K562 (cell line): Measurements from ENCODE around the gene CNNM4. TPM values are rescaled to one million over a fixed set of nuclear protein-coding genes. Genes with fewer than 3 reads are reported as not detected.

Experiments used
- ARNT ChIP-seq, 2 experiments: fragments of 450-650 bp; IDR thresholded peaks; 2 replicates each; pipeline ENCODE4 v1.6.1; 2016; ENCODE audit warnings: mild to moderate bottlenecking in 1 of 2
- ASH1L ChIP-seq: fragments of 450-650 bp; IDR thresholded peaks from 2 replicates; pipeline ENCODE4 v1.6.1; 2018; ENCODE audit warnings: borderline replicate concordance, mild to moderate bottlenecking, low read depth; ENCODE audit not compliant: partially characterized antibody
- BRF2 ChIP-seq: IDR thresholded peaks from 3 replicates; pipeline ENCODE4 v1.6.1; 2011; ENCODE audit warnings: borderline replicate concordance, mild to moderate bottlenecking; ENCODE audit not compliant: insufficient read length, insufficient read depth
- ETS1 ChIP-seq: conservative IDR thresholded peaks from 2 replicates; pipeline ENCODE4 v1.6.1; 2011; ENCODE audit warnings: low read depth, mild to moderate bottlenecking, low read length; ENCODE audit not compliant: control insufficient read depth
- KLF10 ChIP-seq: fragments of 250-450 bp; sonication (Bioruptor Pico); IDR thresholded peaks from 2 replicates; pipeline ENCODE4 v1.6.1; 2021; ENCODE audit warnings: matching md5 sums
- MNT ChIP-seq, 2 experiments: fragments of 450-650 bp; conservative IDR thresholded peaks; 2 replicates each; pipeline ENCODE4 v1.6.1; 2017; ENCODE audit warnings: mild to moderate bottlenecking in 2 of 2, moderate library complexity in 2 of 2
- NCOA1 ChIP-seq: fragments of 450-650 bp; IDR thresholded peaks from 2 replicates; pipeline ENCODE4 v1.6.1; 2016; ENCODE audit warnings: low read depth
- NR2C2 ChIP-seq, 2 experiments: fragments of 200-800 bp in 1 of 2; sonication (Bioruptor generic) in 1 of 2; sonication (generic) in 1 of 2; formaldehyde crosslinking in 1 of 2; IDR thresholded peaks; 2 replicates each; pipeline versions ENCODE4 v1.6.1 to v1.8.0; 2016 to 2022; ENCODE audit warnings: mild to moderate bottlenecking in 1 of 2, missing compliant biosample characterization in 1 of 2, missing genetic modification characterization in 1 of 2, missing genetic modification reagents in 1 of 2
- PHB2 ChIP-seq: fragments of 450-650 bp; IDR thresholded peaks from 2 replicates; pipeline ENCODE4 v1.6.1; 2017; ENCODE audit warnings: low read depth
- PKNOX1 ChIP-seq: fragments of 450-650 bp; IDR thresholded peaks from 2 replicates; pipeline ENCODE4 v1.6.1; 2016
- POLR2A ChIP-seq: fragments of 450-650 bp; conservative IDR thresholded peaks from 2 replicates; pipeline ENCODE4 v1.6.1; 2016
- RBM15 ChIP-seq: fragments of 200-400 bp; formaldehyde crosslinking; IDR thresholded peaks from 2 replicates; pipeline ENCODE4 v1.6.1; 2018; ENCODE audit warnings: mild to moderate bottlenecking, low read length, moderate library complexity; ENCODE audit not compliant: insufficient read depth
- RBM25 ChIP-seq: fragments of 200-400 bp; formaldehyde crosslinking; IDR thresholded peaks from 2 replicates; pipeline ENCODE4 v1.6.1; 2018; ENCODE audit warnings: low read length, low read depth, moderate library complexity; ENCODE audit not compliant: severe bottlenecking
- RUNX1 ChIP-seq: sonication (generic); IDR thresholded peaks from 2 replicates; pipeline ENCODE4 v1.6.1; 2016; ENCODE audit warnings: antibody characterized with exemption, low read depth
- TAF1 ChIP-seq: IDR thresholded peaks from 2 replicates; pipeline ENCODE4 v1.6.1; 2011; ENCODE audit warnings: mild to moderate bottlenecking, low read length, moderate library complexity; ENCODE audit not compliant: insufficient read depth, control insufficient read depth, severe bottlenecking; ENCODE audit errors: extremely low read depth
- TAL1 ChIP-seq: fragments of 450-650 bp; IDR thresholded peaks from 2 replicates; pipeline ENCODE4 v1.6.1; 2016; ENCODE audit warnings: mild to moderate bottlenecking
- ZNF592 ChIP-seq: fragments of 450-650 bp; IDR thresholded peaks from 2 replicates; pipeline ENCODE4 v1.6.1; 2017; ENCODE audit warnings: antibody characterized with exemption, mild to moderate bottlenecking
- polyA plus RNA-seq, 8 experiments: library from polyadenylated mRNA; depleted of rRNA in 4 of 8; stranded (reverse) in 5 of 8; unstranded in 3 of 8; fragments of >200 nt; fragmentation: Nextera tagmentation in 2 of 8; fragmentation: Illumina TruSeq in 1 of 8; extraction: Ambion mirVana in 2 of 8; extraction: Trizol in 1 of 8; gene quantifications; 2 replicates each; pipeline versions ENCODE4 v1.2.1 to v1.2.3, GENCODE V29; 2011 to 2014; ENCODE audit warnings: inconsistent platforms in 1 of 8, missing spikeins in 1 of 8
- total RNA-seq, 7 experiments: library from RNA; depleted of rRNA in 6 of 7; stranded (reverse); fragments of >200 nt in 6 of 7; fragmentation: Illumina TruSeq in 2 of 7; extraction: Trizol in 2 of 7; gene quantifications; 2 replicates each; pipeline versions ENCODE4 v1.2.1 to v1.2.3, GENCODE V29; 2011 to 2021; ENCODE audit warnings: low replicate concordance in 1 of 7

CNNM4 gene
- total and polyA plus RNA-seq, 9 of the 15 experiments (the other 6 are each of a cell fraction or from before 2014, with no cell fraction given), result 0.96 to 6.3 (median 2.8) TPM

- TF ChIP-seq RBM15, result no peak
- no peak for TF ChIP-seq TAL1
- TF ChIP-seq PKNOX1, result peak; percentile 88
- no peak for TF ChIP-seq NCOA1
- no peak for TF ChIP-seq ZNF592
- TF ChIP-seq RBM25, result peak; percentile 78
- TF ChIP-seq ETS1, result 0 out of 2 replicates have a peak, but pooled peaks have one; percentile 23
- TF ChIP-seq TAF1, result peak; percentile 58
- no peak for TF ChIP-seq BRF2
- peak; percentile 84 for TF ChIP-seq POLR2A
- peak in 1 of 2 experiments; percentile 22; a peak in 1 of 4 replicates for TF ChIP-seq ARNT (IDR thresholded peaks at IDR 0.05)
- TF ChIP-seq KLF10 (CRISPR knock-in tag), result no peak
- TF ChIP-seq NR2C2 (CRISPR knock-in tag; IDR thresholded peaks at IDR 0.05), result no peak
- peak; percentile 94 for TF ChIP-seq NR2C2 (tag; IDR thresholded peaks at IDR 0.05)
- TF ChIP-seq RUNX1, result 0 out of 2 replicates have a peak, but pooled peaks have one; percentile 37
- TF ChIP-seq MNT (conservative IDR thresholded peaks at IDR 0.05), result peak in 1 of 2 experiments; percentile 62; a peak in 2 of 4 replicates
- peak; percentile 75 for TF ChIP-seq ASH1L
- no peak for TF ChIP-seq PHB2
Observed at GRCh38 chr2:96739633-96740428, 20.9 kb upstream of the CNNM4 start, which contains the start of gene LMAN2L (continued).
